ENCODE measurements around the gene TPK1.

Gene TPK1

DNA sequence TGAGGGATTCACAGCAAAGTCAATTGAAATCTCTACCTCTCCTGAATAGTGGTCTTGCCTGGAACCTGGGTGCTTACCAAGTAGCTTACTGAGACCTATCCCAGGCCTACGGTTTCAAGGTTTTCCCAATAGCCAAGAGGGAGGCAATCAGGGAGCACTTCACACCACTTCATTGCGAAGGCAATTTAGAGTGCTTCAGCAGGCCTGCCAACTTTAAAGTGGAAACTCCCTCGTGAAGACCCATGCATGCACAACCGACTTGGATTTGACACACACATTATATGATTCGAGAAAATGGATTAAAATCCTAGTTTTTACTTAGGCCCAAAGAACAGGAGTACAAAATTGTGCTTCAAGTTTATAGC lies 380.8 kb downstream of the TPK1 start:
- TF ChIP-seq, protein P1, sequence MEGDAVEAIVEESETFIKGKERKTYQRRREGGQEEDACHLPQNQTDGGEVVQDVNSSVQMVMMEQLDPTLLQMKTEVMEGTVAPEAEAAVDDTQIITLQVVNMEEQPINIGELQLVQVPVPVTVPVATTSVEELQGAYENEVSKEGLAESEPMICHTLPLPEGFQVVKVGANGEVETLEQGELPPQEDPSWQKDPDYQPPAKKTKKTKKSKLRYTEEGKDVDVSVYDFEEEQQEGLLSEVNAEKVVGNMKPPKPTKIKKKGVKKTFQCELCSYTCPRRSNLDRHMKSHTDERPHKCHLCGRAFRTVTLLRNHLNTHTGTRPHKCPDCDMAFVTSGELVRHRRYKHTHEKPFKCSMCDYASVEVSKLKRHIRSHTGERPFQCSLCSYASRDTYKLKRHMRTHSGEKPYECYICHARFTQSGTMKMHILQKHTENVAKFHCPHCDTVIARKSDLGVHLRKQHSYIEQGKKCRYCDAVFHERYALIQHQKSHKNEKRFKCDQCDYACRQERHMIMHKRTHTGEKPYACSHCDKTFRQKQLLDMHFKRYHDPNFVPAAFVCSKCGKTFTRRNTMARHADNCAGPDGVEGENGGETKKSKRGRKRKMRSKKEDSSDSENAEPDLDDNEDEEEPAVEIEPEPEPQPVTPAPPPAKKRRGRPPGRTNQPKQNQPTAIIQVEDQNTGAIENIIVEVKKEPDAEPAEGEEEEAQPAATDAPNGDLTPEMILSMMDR (IDR thresholded peaks at IDR 0.05; ENCODE audit: insufficient read depth, low read length, missing control alignments): no peak
- DNase-seq (ENCODE audit: low read depth, low spot score): no peak
- ChIA-PET CTCF (no interaction called here), POLR2A (no interaction called here)
- H3K4me3 ChIP-seq (ENCODE audit: low read depth, low read length): no peak overlapping the region

DNA sequence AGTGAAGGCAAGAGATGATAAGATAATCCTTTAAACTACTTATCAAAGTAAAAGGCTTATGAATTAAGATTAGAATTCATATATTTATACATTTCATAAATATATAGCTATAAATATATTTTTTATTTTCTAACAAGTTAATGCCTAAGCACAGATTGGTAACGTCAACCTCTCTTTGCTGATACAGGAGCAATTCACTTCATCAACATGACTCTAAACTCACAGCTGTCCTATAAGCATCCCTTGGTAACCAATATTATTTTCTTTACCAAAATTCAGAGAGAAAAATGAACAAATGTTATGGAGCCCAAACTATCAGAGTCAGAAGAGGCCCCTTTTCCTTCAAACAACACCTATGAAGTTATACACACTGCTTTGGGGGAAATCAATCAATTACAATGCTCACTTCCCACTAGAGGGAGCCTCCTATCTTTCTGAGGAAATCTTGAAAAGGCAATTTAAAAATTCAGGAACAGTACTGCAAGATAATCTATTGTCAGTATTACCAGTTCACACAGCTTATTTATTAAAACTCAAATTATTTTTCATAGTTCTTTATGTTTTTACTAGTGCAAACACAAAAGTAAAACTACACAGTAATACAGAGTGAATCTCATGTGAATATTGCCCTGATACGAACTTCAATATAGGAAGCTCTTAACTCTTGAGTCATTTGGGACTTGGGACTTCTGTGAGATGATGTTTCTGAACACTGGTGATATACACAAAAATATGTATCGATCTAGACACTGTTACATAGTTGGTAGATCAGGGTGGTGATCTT lies 381.4 kb downstream of the TPK1 start:
- H3K4me3 ChIP-seq (ENCODE audit: low read depth, low read length): no peak overlapping the region
- DNase-seq (ENCODE audit: low read depth, low spot score): no peak
- TF ChIP-seq, protein P1 (IDR thresholded peaks at IDR 0.05; ENCODE audit: insufficient read depth, low read length, missing control alignments): no peak
- ChIA-PET POLR2A (no interaction called here), CTCF (no interaction called here)

DNA sequence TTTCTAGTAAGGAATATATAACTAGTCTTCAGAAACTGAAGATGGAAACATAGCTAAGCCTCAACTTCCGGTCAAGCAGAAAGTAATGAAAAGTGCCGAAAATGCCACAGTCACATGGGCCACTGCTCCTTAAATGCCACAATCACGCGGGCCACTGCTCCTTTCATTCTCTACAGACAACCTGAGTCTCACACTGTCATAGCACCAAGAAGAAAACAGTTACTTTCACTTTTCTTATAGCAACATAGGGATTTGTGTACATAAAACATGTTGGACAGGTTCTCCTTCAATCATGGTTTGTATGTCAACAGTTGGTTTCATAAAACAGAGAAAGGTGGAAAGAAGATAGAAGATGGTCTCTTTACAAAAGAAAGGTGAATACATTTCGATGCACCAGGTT lies 383.8 kb downstream of the TPK1 start:
- H3K4me3 ChIP-seq (ENCODE audit: low read depth, low read length): no peak overlapping the region
- no peak for DNase-seq (ENCODE audit: low read depth, low spot score)
- TF ChIP-seq, protein P1 (IDR thresholded peaks at IDR 0.05; ENCODE audit: insufficient read depth, low read length, missing control alignments): no peak
- ChIA-PET POLR2A (no interaction called here), CTCF (no interaction called here)

DNA sequence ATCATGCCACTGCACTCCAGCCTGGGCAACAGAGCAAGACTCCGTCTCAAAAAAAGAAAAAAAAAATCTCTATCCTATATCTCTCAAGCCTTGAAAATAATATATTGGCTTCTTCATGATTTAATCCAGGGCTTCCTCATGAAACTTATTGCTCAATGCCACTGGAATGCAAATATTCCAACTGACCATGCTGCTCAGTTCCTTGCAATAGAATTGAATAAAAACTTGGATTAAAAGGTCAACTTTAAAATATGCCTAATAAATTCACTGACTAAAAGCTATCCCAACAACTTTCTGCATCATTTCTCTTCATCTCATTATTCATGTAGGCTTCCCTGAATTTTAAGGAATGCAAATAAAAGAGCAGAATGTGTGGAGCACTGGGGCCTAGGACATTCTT lies 390.3 kb downstream of the TPK1 start:
- POLR2A ChIA-PET: no interaction called here
- DNase-seq (ENCODE audit: low read depth, low spot score): no peak
- TF ChIP-seq, protein P1 (IDR thresholded peaks at IDR 0.05; ENCODE audit: insufficient read depth, low read length, missing control alignments): no peak
- H3K4me3 ChIP-seq (ENCODE audit: low read depth, low read length): no peak overlapping the region
- CTCF ChIA-PET: no interaction called here

DNA sequence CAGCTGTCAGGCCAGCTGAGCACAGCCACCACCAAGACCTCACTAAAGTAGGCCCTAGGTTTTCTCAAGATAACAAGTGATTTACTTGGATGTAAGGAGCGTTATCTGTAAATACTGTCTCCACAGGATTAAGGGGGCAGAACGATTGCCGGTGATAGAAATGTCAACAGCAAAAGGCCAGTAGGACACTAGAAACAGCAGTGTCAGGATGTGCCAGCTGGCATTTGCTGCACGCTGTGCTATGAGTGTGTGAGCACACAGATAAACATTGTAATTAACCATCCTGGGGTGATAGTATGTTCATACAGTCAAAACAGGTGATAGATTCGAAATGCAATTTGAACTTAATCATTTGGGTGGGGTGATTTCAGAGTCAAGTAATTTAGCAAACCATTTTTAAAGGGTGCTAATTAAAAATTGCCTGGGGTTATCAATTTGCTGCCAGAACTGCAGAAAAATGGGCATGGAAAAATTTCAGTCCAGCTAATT lies 396.1 kb downstream of the TPK1 start:
- POLR2A ChIA-PET: no interaction called here
- CTCF ChIA-PET: no interaction called here
- no peak overlapping the region for H3K4me3 ChIP-seq (ENCODE audit: low read depth, low read length)
- DNase-seq (ENCODE audit: low read depth, low spot score): no peak
- TF ChIP-seq, protein P1 (IDR thresholded peaks at IDR 0.05; ENCODE audit: insufficient read depth, low read length, missing control alignments): no peak

DNA sequence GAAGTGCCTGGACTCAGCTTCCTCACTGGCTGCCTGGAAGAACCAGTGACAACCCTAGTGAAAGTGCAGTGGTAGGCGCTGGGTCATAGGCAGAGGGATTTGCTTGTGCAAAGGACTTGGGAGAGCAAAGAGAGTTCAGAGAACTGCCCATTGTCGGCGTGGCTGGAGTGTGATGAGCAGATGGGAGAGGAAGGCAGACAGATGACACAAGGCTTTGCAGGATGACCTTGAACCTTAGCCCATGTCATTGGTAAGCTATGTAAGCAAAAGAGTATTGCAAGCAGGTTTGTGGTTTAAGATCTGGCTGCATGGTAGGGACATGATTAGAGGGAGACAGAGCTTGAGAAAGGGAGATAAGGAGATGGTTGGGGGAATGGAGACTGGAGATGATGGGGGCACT lies 397.1 kb downstream of the TPK1 start:
- CTCF ChIA-PET: no interaction called here
- TF ChIP-seq, protein P1 (IDR thresholded peaks at IDR 0.05; ENCODE audit: insufficient read depth, low read length, missing control alignments): no peak
- POLR2A ChIA-PET: no interaction called here
- DNase-seq (ENCODE audit: low read depth, low spot score): no peak
- H3K4me3 ChIP-seq (ENCODE audit: low read depth, low read length): no peak overlapping the region
